Renal cortex interstitium (tissue), 3 donors: ENCODE results near the gene CIAO3. TPM values are rescaled to one million over a fixed set of nuclear protein-coding genes. Genes with fewer than 3 reads are reported as not detected.

Experiments
- polyA plus RNA-seq, 3 donors: library from polyadenylated mRNA; unstranded; fragments of 120-200 nt; gene quantifications; one replicate each; pipeline ENCODE4 v1.2.1, GENCODE V29; 2013; ENCODE audit not compliant: insufficient read length in 3 of 3

CIAO3 gene
- polyA plus RNA-seq, 3 donors: 22.7 to 42.3 (median 26.5) TPM

Other genes with a start within 250 kb of the CIAO3 start
- 10 to 100 TPM; 23.2 to 37.7 (median 35.0) TPM for gene CAPN15, start 213.3 kb downstream of the CIAO3 start, polyA plus RNA-seq
- 10 to 100 TPM in 2 of 3 donors, 1 to 10 TPM in 1; 5.7 to 14.0 (median 14.0) TPM for gene PRR35, start 180.6 kb downstream of the CIAO3 start, polyA plus RNA-seq
- gene NHLRC4, start 174.0 kb downstream of the CIAO3 start, polyA plus RNA-seq: 1 to 10 TPM; 5.1 to 8.9 (median 8.1) TPM
- 10 to 100 TPM; 49.0 to 82.6 (median 66.2) TPM for gene PIGQ, start 171.0 kb downstream of the CIAO3 start, polyA plus RNA-seq
- gene RAB40C, start 150.9 kb downstream of the CIAO3 start, polyA plus RNA-seq: 10 to 100 TPM; 14.3 to 32.5 (median 23.6) TPM
- 1 to 10 TPM; 1.3 to 2.0 (median 2.0) TPM for gene WFIKKN1, start 110.0 kb downstream of the CIAO3 start, polyA plus RNA-seq
- gene METTL26, start 104.7 kb downstream of the CIAO3 start, polyA plus RNA-seq: 10 to 100 TPM; 39.3 to 62.6 (median 60.9) TPM
- 10 to 100 TPM; 10.2 to 31.8 (median 22.6) TPM for gene MCRIP2, start 99.2 kb downstream of the CIAO3 start, polyA plus RNA-seq
- gene WDR90, start 91.6 kb downstream of the CIAO3 start, polyA plus RNA-seq: 10 to 100 TPM; 36.9 to 62.0 (median 48.4) TPM
- 100 to 1,000 TPM in 1 of 3 donors, 10 to 100 TPM in 2; 51.8 to 111 (median 92.9) TPM for gene RHOT2, start 72.9 kb downstream of the CIAO3 start, polyA plus RNA-seq
- 1 to 10 TPM in 2 of 3 donors, under 1 TPM in 1; 0.84 to 2.5 (median 2.3) TPM for gene RHBDL1, start 65.3 kb downstream of the CIAO3 start, polyA plus RNA-seq
- gene STUB1, start 60.6 kb downstream of the CIAO3 start, polyA plus RNA-seq: 100 to 1,000 TPM in 2 of 3 donors, 10 to 100 TPM in 1; 97.8 to 133 (median 126) TPM
- gene JMJD8, start 56.7 kb downstream of the CIAO3 start, polyA plus RNA-seq: 10 to 100 TPM; 48.7 to 73.8 (median 73.5) TPM
- 10 to 100 TPM in 2 of 3 donors, 1 to 10 TPM in 1; 8.8 to 16.1 (median 14.2) TPM for gene WDR24, start 50.6 kb downstream of the CIAO3 start, polyA plus RNA-seq
- gene FBXL16, start 35.2 kb downstream of the CIAO3 start, polyA plus RNA-seq: 1 to 10 TPM in 1 of 3 donors, under 1 TPM in 2; 0.67 to 2.7 (median 0.92) TPM
- 10 to 100 TPM in 2 of 3 donors, 1 to 10 TPM in 1; 4.0 to 15.4 (median 11.3) TPM for gene METRN, start 25.9 kb downstream of the CIAO3 start, polyA plus RNA-seq
- 10 to 100 TPM; 10.4 to 22.6 (median 21.6) TPM for gene ANTKMT, start 19.9 kb downstream of the CIAO3 start, polyA plus RNA-seq
- 1 to 10 TPM; 1.5 to 3.6 (median 3.1) TPM for gene CCDC78, start 14.6 kb downstream of the CIAO3 start, polyA plus RNA-seq
- gene HAGHL, start 13.9 kb downstream of the CIAO3 start, polyA plus RNA-seq: 10 to 100 TPM in 1 of 3 donors, 1 to 10 TPM in 2; 3.8 to 12.1 (median 5.1) TPM
- gene MSLN, start 19.7 kb upstream of the CIAO3 start, polyA plus RNA-seq: 10 to 100 TPM; 12.7 to 36.0 (median 18.1) TPM
- 10 to 100 TPM in 2 of 3 donors, 1 to 10 TPM in 1; 9.1 to 22.4 (median 16.7) TPM for gene RPUSD1, start 47.4 kb upstream of the CIAO3 start, polyA plus RNA-seq
- 10 to 100 TPM; 22.3 to 35.4 (median 32.3) TPM for gene CHTF18, start 47.6 kb upstream of the CIAO3 start, polyA plus RNA-seq
- under 1 TPM; 0.41 to 0.58 (median 0.47) TPM for gene GNG13, start 59.7 kb upstream of the CIAO3 start, polyA plus RNA-seq
- gene LMF1, start 230.0 kb upstream of the CIAO3 start, polyA plus RNA-seq: 10 to 100 TPM; 14.3 to 23.0 (median 18.4) TPM
- gene SOX8, start 240.8 kb upstream of the CIAO3 start, polyA plus RNA-seq: 1 to 10 TPM; 2.9 to 4.7 (median 3.4) TPM